ENCODE data around the gene UBE2Z.
"Not testable (repeated sequence)": the region's sequence is repeated elsewhere in the genome, so short reads cannot be mapped to it uniquely, and the experiment has no call there.

The UBE2Z gene

DNA sequence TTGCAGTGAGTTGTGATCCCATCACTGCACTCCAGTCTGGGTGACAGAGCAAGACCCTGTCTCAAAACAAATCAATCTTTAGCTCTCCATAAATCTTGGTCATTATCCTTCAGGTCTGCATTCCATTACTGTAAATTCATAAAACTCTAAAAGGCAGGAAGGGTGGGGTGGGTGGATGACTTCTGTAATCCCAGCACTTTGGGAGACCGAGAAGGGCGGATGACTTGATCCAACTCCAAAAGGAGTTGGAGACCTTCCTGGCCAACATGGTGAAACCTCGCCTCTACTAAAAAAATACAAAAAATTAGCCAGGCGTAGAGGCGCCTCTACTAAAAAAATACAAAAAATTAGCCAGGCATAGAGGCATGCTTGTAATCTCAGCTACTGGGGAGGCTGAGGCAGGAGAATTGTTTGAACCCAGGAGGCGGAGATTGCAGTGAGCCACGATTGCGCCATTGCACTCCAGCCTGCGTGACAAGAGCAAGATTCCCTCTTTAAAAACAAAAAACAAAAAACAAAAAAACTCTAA, 2.2 kb upstream of the UBE2Z start:
- DNase-seq: no peak

- no peak for DNase-seq
These were observed 527 bp upstream of the UBE2Z start for GRCh38 chr17:48907713-48908046.

DNA sequence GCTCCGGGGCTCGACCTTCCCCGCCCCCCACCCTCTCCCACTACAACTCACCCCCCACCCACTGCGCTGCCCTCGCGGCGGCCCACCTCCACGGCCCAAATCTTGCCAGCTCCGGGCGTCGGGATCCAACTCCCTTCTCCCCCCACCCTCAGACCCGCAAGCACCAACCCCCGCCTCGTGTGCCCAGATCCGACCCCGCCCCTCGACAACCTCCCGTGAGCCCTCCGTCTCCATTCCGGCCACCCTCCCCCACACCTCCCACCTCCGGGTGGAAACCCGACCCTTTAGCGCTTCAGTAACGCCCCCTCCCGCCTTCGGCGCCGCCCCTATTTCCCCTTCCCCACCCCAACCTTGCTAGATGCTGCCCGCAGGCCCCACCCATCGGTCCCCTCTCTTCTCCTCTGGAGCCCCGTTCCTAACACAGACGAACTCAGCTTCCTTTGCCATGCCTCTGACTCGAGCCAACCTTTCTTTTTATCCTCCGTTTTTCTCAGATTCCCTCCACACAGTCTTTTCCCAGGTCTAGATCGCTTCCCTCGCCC, 717 bp downstream of the UBE2Z start:
- peak; percentile 93 for DNase-seq

GRCh38 chr17:48909783-48910182, 1.6 kb downstream of the UBE2Z start:
- no peak for DNase-seq

DNA sequence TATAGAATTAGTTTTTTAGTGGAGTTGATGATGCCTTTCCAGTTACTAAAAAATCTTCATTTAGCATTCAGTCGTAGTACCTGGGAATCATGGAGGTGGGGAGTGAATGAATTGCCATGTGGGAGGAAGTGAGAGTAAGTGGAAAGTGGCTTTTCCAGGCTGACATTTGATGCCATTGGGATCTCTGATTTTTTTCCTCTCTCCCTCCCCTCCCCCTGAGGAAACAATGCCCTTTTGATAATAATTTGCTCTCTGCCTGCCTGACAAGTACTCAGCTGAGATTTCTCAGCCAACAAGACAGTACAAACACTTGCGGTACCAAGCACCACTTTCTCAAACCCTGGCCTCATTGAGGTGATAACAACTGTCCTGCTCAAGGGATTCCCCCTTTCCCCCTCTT, 2.2 kb downstream of the UBE2Z start:
- DNase-seq: no peak

DNA sequence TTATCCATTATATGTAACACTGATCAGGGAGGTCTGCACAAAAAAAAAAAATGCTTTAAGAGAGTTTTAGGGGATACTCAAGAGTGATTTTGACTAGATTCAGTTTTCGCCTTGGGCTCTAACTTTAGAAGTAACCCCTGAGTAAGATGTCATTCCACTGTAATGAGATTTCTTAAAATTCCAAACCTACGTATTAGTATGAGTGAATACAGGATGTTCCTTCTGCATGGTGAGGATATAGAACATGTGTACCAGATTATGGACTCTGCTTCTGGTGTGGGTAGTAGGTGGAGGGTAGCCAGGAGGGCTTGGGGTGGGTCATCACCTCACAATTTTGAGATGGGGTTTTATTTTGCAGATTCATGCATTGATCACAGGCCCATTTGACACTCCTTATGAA, 4.3 kb downstream of the UBE2Z start:
- DNase-seq: no peak

DNA sequence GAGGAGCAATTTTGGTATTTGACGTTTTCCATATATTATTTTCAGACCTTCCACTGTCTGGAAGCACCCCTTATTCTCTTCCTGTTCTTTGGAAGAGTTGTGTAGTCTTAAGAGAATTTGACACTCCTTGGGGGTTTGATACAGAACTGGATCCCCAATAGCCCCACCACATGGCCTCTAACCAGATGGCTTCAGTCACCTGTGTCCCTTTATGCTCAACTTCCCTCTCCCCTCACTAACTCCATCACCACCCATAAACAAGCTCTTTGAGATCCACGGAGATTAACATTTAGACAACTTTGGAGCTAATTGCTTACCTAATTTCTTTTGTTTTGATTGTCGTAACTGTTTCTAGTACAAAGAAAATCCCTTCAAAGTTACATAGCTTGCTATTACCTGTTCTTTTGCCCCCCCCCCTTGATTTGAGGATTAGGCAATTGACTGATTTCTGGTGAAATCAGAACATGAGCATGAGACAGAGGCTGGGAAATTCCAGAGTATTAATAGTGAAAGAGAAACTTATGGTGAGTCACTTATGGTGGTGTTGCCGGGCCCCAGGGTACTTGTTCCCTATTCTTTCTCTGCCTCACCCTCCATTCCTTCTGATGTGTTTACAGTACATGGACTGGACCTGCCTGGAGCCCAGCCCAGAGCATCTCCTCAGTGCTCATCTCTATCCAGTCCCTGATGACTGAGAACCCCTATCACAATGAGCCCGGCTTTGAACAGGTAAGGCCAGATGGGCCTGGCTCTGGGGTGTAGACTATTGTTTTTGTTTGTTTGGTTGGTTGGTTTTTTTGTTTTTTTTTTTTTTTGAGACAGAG, 7.5 kb downstream of the UBE2Z start:
- peak; percentile 13 for DNase-seq

DNA sequence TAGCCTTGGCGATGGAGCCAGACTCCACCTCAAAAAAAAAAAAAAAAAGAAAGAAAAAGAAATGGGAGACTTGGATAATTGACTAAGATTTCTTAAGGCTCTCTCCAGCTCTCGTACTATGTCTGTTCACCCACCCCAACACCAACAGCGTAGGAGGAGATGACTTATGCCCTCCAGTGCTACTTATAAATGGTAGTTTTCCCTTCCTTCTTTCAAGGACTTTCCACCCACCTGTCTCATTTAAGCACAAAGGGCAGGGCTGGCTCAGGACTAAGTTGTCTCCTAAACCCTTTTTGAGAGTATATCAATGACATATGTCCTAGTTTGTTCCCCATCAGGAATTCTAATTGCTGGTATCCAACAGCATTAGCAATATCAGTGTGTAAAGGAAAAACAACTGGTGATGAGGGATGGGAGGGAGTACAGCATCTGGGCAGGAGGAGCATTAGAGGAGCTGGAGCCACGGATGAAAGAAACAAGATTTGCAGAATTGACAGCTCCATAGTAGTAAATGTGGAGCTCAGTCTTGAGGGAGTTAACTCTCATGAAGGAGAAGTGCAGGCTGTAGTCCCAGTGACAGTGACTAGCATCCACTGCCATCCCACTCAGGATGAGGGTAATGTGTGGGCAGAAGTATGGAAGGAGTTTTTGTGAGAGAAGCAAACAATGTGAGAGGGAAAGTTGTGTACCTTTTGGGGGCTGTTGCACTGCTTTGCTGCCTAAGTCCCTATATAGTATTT, 17.2 kb downstream of the UBE2Z start:
- DNase-seq: no peak

GRCh38 chr17:48925991-48926342, 17.8 kb downstream of the UBE2Z start:
- no peak for DNase-seq

- no peak for DNase-seq
These were observed 20.0 kb downstream of the UBE2Z start for GRCh38 chr17:48927978-48928745.

- no peak for DNase-seq
These were observed 20.9 kb downstream of the UBE2Z start for GRCh38 chr17:48928876-48929811.

GRCh38 chr17:48929812-48930165, 21.6 kb downstream of the UBE2Z start:
- no peak for DNase-seq

- no peak for DNase-seq
These were observed 22.2 kb downstream of the UBE2Z start for GRCh38 chr17:48930435-48930873.

DNA sequence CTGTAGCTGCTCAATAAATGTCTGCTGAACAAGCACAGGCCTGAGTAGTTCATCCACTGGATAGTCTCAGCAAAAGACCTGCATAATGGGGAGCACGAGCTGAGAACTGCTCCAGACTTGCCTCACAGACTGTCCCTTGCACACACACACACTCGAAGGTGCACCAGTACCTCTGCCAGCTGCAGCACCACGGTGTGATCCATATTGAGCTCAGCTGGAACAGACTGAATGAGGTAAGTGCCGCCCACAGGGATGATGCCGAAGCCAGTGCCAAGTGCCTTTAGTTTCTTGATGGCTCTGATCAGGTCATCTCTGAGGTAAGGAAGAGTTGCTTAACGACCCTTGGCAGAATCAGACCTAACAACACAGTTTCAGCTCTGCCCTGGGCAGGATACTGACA, 24.8 kb downstream of the UBE2Z start:
- DNase-seq: no peak

- peak; percentile 92 for DNase-seq
These were observed 36.5 kb downstream of the UBE2Z start, which contains the start of gene SNF8 for GRCh38 chr17:48944515-48945260. TSS of gene SNF8 (minus strand) at chr17:48944842. CDS start at chr17:48944734, 108 bp downstream.

- not testable (repeated sequence) for DNase-seq
These were observed 37.0 kb downstream of the UBE2Z start for GRCh38 chr17:48945261-48945651.

DNA sequence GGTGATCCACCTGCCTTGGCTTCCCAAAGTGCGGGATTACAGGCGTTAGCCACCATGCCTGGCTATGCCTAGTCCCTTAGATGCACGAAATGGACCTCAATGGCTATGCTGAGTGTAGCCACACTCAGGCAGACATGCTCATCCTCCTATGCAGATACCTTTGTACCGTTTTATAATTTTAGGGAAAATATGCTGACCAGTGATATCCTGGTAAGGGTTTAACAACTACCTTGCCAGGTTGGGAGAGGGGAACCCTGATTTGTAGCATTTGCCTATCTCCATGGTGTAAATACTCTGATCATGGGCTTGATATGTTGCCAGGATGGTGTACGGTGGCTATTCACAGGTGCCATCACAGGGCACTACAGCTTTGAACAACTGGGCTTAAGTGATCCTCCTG, 43.4 kb downstream of the UBE2Z start:
- DNase-seq: no peak

DNA sequence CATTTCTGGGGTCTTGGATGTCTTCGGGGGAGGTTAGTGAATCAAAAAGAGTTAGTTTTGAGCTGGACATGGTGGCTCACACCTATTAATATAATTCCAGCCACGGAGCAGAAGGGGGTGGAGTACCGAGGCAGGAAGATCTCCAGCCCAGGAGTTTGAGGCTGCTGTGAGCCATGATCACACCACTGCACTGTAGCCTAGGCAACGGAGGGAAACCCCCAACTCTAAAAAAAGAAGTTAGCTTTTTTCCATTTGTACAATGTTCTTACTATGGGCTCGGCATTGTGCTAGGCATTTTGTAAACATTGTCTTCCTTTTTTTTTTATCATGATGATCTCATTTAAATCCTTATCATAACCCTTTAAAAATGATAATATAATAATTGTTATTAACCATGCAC, 44.7 kb downstream of the UBE2Z start:
- DNase-seq: no peak

DNA sequence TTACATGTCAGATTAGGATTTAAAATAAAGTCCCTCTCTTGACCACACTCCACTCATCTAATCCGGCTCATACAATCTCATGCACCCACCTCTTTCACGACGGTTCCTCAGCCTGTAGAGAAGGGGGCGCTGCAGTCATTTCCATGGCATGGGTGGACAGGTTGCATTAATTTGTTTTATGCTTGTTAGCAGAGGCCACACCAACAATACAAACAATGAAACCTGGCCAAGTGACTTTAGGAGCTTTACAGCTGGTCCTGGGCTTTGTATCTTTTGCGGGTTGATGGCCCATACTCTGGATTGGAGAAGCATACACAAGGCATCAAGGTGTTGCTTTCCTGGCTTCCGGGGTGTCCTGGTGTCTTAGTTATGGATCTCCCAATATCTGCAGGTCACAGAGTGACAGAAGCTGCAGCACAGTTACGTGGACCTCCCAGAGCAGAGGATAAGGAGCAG, 46.1 kb downstream of the UBE2Z start:
- no peak for DNase-seq

DNA sequence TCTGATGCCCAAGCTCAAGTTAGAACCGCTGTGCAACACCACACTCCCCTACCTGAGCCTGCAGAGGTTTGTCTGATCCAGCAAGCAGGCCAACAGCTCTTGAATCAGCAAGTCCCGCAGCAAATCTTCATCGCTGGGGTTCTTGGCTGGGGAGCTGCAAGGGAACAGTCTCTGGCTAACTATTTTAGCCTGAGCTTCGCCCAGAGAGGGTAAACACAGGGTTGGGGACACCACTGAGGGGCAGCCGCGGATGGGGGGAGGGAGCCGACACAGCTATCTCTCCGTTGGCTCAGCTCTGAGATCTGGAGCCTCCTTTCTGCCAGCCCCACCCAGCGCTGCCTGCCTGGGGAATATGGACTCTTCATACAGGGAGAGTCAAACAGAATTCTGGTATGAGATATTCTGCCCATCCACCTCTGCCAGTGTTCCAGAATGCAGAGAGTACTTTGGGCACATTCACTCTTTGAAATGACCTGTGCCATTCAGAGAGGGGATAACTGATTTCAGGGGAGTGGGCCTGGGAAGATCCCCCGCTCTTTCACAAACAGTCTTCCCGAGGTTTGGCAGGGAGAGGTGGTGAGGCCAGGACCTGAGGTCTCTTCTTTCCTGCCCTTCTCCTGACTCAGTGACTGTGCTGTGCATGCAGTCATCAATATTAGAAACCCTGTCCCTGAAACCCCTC, 52.8 kb downstream of the UBE2Z start:
- DNase-seq: no peak
